Measurements from ENCODE around the gene TBX4. TPM values are rescaled to one million over a fixed set of nuclear protein-coding genes. Genes with fewer than 3 reads are reported as not detected.
A peak's percentile ranks its signal among the peaks of the same experiment; 100 is the strongest.
"Not testable (repeated sequence)": the region's sequence is repeated elsewhere in the genome, so short reads cannot be mapped to it uniquely, and the experiment has no call there.

TBX4 gene
- total and polyA plus RNA-seq, 2 of the 13 experiments (the other 11 are each of a cell fraction or from before 2014, with no cell fraction given) = 0.11 to 1.1 TPM

GRCh38 chr17:61429274-61429673, 22.9 kb upstream of the TBX4 start (continued):
- TF ChIP-seq ATF4 (CRISPR knock-in tag; IDR thresholded peaks at IDR 0.05) (no peak), UBTF (CRISPR knock-in tag; IDR thresholded peaks at IDR 0.05) (no peak), RARA (CRISPR knock-in tag; IDR thresholded peaks at IDR 0.05) (0 out of 2 replicates have a peak, but pooled peaks have one; percentile 23), PRDM15 (CRISPR knock-in tag; IDR thresholded peaks at IDR 0.05) (no peak)

- intact Hi-C loops (cut with micrococcal nuclease; ENCODE audit: unreplicated experiment); ATAC-seq; CTCF ChIA-PET (ENCODE audit: low intra/inter-chr PET ratio, low total read pairs); H3K4me2 ChIP-seq (ENCODE audit: low read depth, low read length); DNase-seq (ENCODE audit: low spot score); H2AFZ ChIP-seq (ENCODE audit: low read length); H3K4me3 ChIP-seq (replicated peaks in 1 of 3; ENCODE audit: insufficient read depth in 1 of 3, low read depth in 2 of 3, low read length in 3 of 3); BruUV-seq (replicated peaks); H3K9me3 ChIP-seq (ENCODE audit: low read length); H3K9ac ChIP-seq (ENCODE audit: insufficient read depth, low read depth, low read length); H3K36me3 ChIP-seq (replicated peaks in 1 of 2; ENCODE audit: control insufficient read depth in 1 of 2, insufficient read depth in 2 of 2, low read length in 2 of 2); H3K27me3 ChIP-seq (ENCODE audit: control insufficient read depth in 1 of 2, insufficient read depth in 2 of 2, low read length in 2 of 2); FAIRE-seq; H4K20me1 ChIP-seq (ENCODE audit: insufficient read depth, low read length); POLR2A ChIA-PET; H3K27ac ChIP-seq (ENCODE audit: extremely low read length, insufficient read depth, low read length); H3K79me2 ChIP-seq (ENCODE audit: insufficient read depth, low read length): not testable (repeated sequence)
- H3K4me1 ChIP-seq (ENCODE audit: insufficient read depth, low read length) = peaks cover 53% of the 10 kb centered on the region
- WGBS (ENCODE audit: low lambda C conversion rate) = 93% methylated on average over 6 of the region's 6 CpGs
- in situ Hi-C loops (cut with HindIII; ENCODE audit: extremely low pct_ligation_motif_present, low pct_unique_long_range_greater_than_20kb) = loop anchor here (10.0 kb wide), 1 partner anchor 125 kb away; no protein-coding TSS in a partner anchor
These were observed 22.4 kb upstream of the TBX4 start for GRCh38 chr17:61429831-61430230.

Measured in HepG2 (cell line).